ENCODE data around the gene SERPINA5.

DNA sequence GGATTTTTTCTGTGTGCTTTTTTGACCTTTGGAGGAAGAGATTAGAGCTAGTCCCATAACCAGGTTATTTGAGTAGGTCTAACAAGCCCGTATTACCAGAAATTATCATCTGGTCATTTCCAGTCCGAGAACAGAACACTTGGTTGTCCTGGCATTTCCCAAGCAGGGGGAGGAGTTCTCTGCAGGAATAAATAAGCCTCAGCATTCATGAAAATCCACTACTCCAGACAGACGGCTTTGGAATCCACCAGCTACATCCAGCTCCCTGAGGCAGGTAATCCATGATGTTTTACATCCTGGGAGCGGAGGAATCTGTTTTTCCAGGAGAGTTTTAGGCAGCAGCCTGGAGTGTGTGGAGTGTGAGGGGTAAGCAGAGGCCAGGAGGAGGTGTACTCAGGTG, 30.9 kb downstream of the SERPINA5 start, which contains the start of gene SERPINA3:
- TF ChIP-seq EZH2phosphoT487 (IDR thresholded peaks at IDR 0.05; ENCODE audit: low read depth), result no peak
- TF ChIP-seq, protein P1, sequence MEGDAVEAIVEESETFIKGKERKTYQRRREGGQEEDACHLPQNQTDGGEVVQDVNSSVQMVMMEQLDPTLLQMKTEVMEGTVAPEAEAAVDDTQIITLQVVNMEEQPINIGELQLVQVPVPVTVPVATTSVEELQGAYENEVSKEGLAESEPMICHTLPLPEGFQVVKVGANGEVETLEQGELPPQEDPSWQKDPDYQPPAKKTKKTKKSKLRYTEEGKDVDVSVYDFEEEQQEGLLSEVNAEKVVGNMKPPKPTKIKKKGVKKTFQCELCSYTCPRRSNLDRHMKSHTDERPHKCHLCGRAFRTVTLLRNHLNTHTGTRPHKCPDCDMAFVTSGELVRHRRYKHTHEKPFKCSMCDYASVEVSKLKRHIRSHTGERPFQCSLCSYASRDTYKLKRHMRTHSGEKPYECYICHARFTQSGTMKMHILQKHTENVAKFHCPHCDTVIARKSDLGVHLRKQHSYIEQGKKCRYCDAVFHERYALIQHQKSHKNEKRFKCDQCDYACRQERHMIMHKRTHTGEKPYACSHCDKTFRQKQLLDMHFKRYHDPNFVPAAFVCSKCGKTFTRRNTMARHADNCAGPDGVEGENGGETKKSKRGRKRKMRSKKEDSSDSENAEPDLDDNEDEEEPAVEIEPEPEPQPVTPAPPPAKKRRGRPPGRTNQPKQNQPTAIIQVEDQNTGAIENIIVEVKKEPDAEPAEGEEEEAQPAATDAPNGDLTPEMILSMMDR (IDR thresholded peaks at IDR 0.05; ENCODE audit: low read depth, low read length), result no peak
